IPS-20b (cell line): ENCODE data around the gene SHMT2.
A peak's percentile ranks its signal among the peaks of the same experiment; 100 is the strongest.

Experiments
- H3K27ac ChIP-seq: one replicate; pipeline ENCODE4 v1.5.1; 2013; ENCODE audit warnings: low read length
- H3K27me3 ChIP-seq: 2 replicates; pipeline ENCODE4 v1.6.1; 2013; ENCODE audit warnings: mild to moderate bottlenecking, low read length, inconsistent platforms; ENCODE audit not compliant: insufficient read depth
- H3K36me3 ChIP-seq: 2 replicates; pipeline ENCODE4 v1.6.1; 2013; ENCODE audit warnings: low read depth, mild to moderate bottlenecking, inconsistent platforms, low read length, moderate library complexity; ENCODE audit not compliant: insufficient read depth
- H3K4me1 ChIP-seq: 2 replicates; pipeline ENCODE4 v1.6.1; 2013; ENCODE audit warnings: mild to moderate bottlenecking, control low read depth, inconsistent platforms, low read length, moderate library complexity; ENCODE audit not compliant: insufficient read depth
- H3K4me3 ChIP-seq: 2 replicates; pipeline ENCODE4 v1.5.1; 2013; ENCODE audit warnings: mild to moderate bottlenecking, low read length, inconsistent platforms
- H3K9ac ChIP-seq: 2 replicates; pipeline ENCODE4 v1.6.1; 2013; ENCODE audit warnings: low read depth, mild to moderate bottlenecking, inconsistent platforms, low read length, moderate library complexity
- H3K9me3 ChIP-seq: 2 replicates; pipeline ENCODE4 v1.6.1; 2013; ENCODE audit warnings: mild to moderate bottlenecking, low read depth, low read length, inconsistent platforms; ENCODE audit not compliant: insufficient read depth

Gene SHMT2

GRCh38 chr12:57233357-57234232 is 4.1 kb downstream of the SHMT2 start:
- Histone ChIP-seq H3K4me3 (no peak overlapping the region), H3K27ac (no peak overlapping the region), H3K27me3 (peaks cover 66% of the 10 kb centered on the region), H3K9me3 (no peaks in the 10 kb centered on the region), H3K9ac (no peak overlapping the region), H3K36me3 (peaks cover 42% of the 10 kb centered on the region), H3K4me1 (peaks cover 20% of the 10 kb centered on the region)

- Histone ChIP-seq H3K9ac (no peak overlapping the region), H3K4me3 (no peak overlapping the region), H3K4me1 (peaks cover 16% of the 10 kb centered on the region), H3K9me3 (no peaks in the 10 kb centered on the region), H3K36me3 (peaks cover 42% of the 10 kb centered on the region), H3K27me3 (peaks cover 66% of the 10 kb centered on the region), H3K27ac (no peak overlapping the region)
Measured at GRCh38 chr12:57234233-57234570, 4.7 kb downstream of the SHMT2 start.

DNA sequence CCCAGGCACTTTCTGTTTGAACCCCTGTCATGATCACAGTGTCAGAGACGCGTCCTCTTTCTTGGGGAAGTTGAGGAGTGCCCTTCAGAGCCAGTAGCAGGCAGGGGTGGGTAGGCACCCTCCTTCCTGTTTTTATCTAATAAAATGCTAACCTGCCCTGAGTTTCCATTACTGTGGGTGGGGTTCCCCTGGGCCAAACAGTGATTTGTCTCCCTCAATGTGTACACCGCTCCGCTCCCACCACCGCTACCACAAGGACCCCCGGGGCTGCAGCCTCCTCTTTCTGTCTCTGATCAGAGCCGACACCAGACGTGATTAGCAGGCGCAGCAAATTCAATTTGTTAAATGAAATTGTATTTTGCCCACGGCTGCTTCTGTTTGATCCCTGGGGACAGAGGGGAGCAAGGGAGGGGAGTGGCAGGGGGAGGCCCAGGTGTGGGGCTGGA is 5.1 kb downstream of the SHMT2 start:
- Histone ChIP-seq H3K9me3 (no peaks in the 10 kb centered on the region), H3K36me3 (peaks cover 42% of the 10 kb centered on the region), H3K9ac (no peak overlapping the region), H3K4me1 (peaks cover 19% of the 10 kb centered on the region), H3K27ac (no peak overlapping the region), H3K4me3 (no peak overlapping the region), H3K27me3 (peaks cover 69% of the 10 kb centered on the region)

DNA sequence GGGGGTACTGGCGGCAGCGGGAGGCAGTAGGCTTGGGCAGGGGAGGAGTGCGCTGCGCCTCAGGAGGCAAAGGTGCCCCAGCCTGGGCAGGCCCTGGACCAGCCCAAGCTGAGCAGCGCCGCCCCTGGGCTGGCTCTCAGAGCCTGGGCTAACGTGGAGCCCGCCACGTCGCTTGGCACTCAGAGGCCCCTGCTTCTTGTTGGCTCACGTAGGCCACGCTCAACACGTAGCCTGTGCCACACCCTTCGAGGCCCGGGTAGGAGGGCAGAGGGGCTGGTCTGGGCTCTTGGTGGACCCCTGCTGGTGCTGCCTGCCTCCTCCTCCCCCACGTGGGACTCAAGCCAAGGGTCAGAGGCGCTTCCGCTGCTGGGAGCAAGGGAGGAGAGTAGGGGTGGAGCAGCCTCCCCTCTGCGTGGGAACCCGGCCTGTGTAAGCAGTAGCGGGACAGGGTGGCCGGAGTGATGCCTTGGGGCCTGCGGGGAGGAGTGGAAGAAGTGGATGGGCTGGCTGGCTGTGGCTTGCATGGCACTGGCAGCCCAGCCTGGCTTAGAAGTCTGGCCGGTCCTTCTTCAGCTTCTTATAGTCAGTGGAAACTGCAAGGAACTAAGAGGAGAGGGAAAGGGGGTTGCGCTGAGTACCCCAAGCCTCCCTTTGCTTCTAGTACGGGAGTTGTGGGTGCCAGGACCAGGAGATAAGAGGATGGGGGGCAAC is 5.7 kb downstream of the SHMT2 start:
- H3K4me1 ChIP-seq, result peaks cover 21% of the 10 kb centered on the region

GRCh38 chr12:57235728-57236131 is 6.2 kb downstream of the SHMT2 start:
- no peak overlapping the region for H3K9ac ChIP-seq
- no peak overlapping the region for H3K4me3 ChIP-seq
- no peak overlapping the region for H3K27ac ChIP-seq
- H3K9me3 ChIP-seq, result no peaks in the 10 kb centered on the region; the same call in 1 of the 2 replicates
- H3K36me3 ChIP-seq, result peaks cover 40% of the 10 kb centered on the region
- H3K27me3 ChIP-seq, result peaks cover 81% of the 10 kb centered on the region
- H3K4me1 ChIP-seq, result peaks cover 16% of the 10 kb centered on the region

More for the DNA sequence above, 5.7 kb downstream of the SHMT2 start:
- Histone ChIP-seq H3K27ac (no peak overlapping the region), H3K4me3 (no peak overlapping the region), H3K9me3 (no peaks in the 10 kb centered on the region), H3K27me3 (peaks cover 75% of the 10 kb centered on the region), H3K9ac (no peak overlapping the region), H3K36me3 (peaks cover 42% of the 10 kb centered on the region)

- Histone ChIP-seq H3K27me3 (peaks cover 87% of the 10 kb centered on the region), H3K36me3 (peaks cover 34% of the 10 kb centered on the region), H3K27ac (no peak overlapping the region), H3K9me3 (no peaks in the 10 kb centered on the region; the same call in 1 of the 2 replicates), H3K9ac (no peak overlapping the region), H3K4me3 (no peak overlapping the region), H3K4me1 (peaks cover 12% of the 10 kb centered on the region; the same call in 1 of the 2 replicates)
Measured at GRCh38 chr12:57236201-57236924, 6.9 kb downstream of the SHMT2 start.

DNA sequence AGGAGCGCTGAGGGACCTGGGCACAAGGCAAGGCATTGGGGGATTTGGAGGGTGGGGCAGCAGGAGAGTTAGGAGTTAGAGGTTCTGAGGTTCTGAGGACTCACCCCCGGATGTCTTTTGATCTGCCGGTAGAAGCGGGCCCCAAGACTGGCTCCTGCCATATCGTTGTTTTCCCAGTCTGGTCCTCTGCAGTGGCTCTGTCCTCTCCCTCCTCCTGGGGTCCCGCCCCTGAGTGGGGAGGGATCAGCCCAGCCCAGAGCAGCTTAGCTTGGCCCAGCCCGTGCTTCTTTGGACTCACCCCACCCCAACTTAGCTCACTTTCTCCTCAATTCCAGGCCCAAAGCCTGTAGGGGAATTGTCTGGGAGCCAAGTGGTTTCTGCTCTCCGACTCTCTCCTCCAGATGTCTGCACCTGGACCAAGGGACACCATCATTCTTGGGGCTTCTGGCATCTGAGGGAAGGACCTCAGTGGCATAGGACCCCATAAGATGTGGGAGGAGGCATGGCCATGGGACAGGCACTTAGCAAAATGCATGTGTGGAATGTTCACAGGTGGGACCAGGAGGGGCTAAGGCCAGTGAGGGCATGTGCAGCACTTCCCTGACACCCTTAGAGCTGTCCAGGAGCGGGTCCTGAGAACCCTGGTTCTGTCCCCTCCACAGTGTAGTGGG is 7.5 kb downstream of the SHMT2 start:
- H3K9ac ChIP-seq, result no peak overlapping the region
- H3K4me1 ChIP-seq, result peaks cover 12% of the 10 kb centered on the region; the same call in 1 of the 2 replicates
- peaks cover 27% of the 10 kb centered on the region for H3K36me3 ChIP-seq
- H3K27ac ChIP-seq, result no peak overlapping the region
- no peaks in the 10 kb centered on the region; the same call in 1 of the 2 replicates for H3K9me3 ChIP-seq
- H3K27me3 ChIP-seq, result peaks cover 94% of the 10 kb centered on the region
- H3K4me3 ChIP-seq, result no peak overlapping the region

DNA sequence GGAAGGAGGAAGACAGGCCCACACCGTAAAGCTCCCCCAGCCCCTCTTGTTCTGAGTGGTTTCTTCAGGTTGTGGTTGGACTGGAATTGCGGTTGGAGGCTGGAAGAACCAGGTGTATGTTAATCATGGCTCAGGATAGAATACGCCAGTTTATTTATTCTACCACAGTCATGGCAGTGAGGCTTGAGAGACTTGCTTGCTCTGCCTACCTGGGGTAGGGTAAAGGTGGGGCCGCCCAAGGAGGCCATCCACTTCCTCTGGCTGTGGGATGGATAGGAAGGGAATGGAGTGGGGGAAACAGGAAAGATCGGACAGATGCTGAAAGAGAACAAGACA is 8.1 kb downstream of the SHMT2 start:
- H3K27me3 ChIP-seq, result peaks cover 99% of the 10 kb centered on the region
- H3K4me3 ChIP-seq, result peak overlapping the region; percentile 75; the same call in 1 of the 2 replicates
- H3K36me3 ChIP-seq, result peaks cover 22% of the 10 kb centered on the region
- H3K4me1 ChIP-seq, result peaks cover 12% of the 10 kb centered on the region; the same call in 1 of the 2 replicates
- H3K27ac ChIP-seq, result no peak overlapping the region
- no peak overlapping the region for H3K9ac ChIP-seq
- no peaks in the 10 kb centered on the region; the same call in 1 of the 2 replicates for H3K9me3 ChIP-seq

- H3K9ac ChIP-seq, result peak overlapping the region; percentile 14; the same call in 1 of the 2 replicates
- no peaks in the 10 kb centered on the region; the same call in 1 of the 2 replicates for H3K9me3 ChIP-seq
- H3K4me3 ChIP-seq, result peak overlapping the region; percentile 75
- peaks cover 12% of the 10 kb centered on the region; the same call in 1 of the 2 replicates for H3K4me1 ChIP-seq
- H3K27me3 ChIP-seq, result peaks cover 100% of the 10 kb centered on the region
- H3K36me3 ChIP-seq, result peaks cover 15% of the 10 kb centered on the region
- no peak overlapping the region for H3K27ac ChIP-seq
Measured at GRCh38 chr12:57237932-57238853, 8.7 kb downstream of the SHMT2 start.

- H3K9me3 ChIP-seq, result no peaks in the 10 kb centered on the region; the same call in 1 of the 2 replicates
- peak overlapping the region; percentile 75 for H3K4me3 ChIP-seq
- H3K9ac ChIP-seq, result peak overlapping the region; percentile 74; the same call in 1 of the 2 replicates
- H3K27ac ChIP-seq, result no peak overlapping the region
- H3K36me3 ChIP-seq, result peaks cover 7% of the 10 kb centered on the region
- peaks cover 99% of the 10 kb centered on the region for H3K27me3 ChIP-seq
- peaks cover 12% of the 10 kb centered on the region; the same call in 1 of the 2 replicates for H3K4me1 ChIP-seq
Measured at GRCh38 chr12:57238854-57239554, 9.5 kb downstream of the SHMT2 start.
